Neural cell (in vitro differentiated cells): ENCODE data around the gene MRPL10.

Source experiments
- EP300 ChIP-seq: fragments of 450-650 bp; conservative IDR thresholded peaks from 2 replicates; pipeline ENCODE4 v1.6.1; 2014; ENCODE audit warnings: antibody characterized with exemption, mild to moderate bottlenecking, moderate library complexity; ENCODE audit not compliant: poor library complexity, severe bottlenecking
- EZH2 ChIP-seq: fragments of 200-600, 300-800 bp; shearing (Covaris generic), sonication (generic); IDR thresholded peaks from 2 replicates; pipeline ENCODE4 v1.6.1; 2014; ENCODE audit warnings: antibody characterized with exemption, low read length, borderline replicate concordance, mild to moderate bottlenecking; ENCODE audit not compliant: insufficient read depth, poor library complexity, severe bottlenecking
- MXI1 ChIP-seq: fragments of 450-650 bp; conservative IDR thresholded peaks from 2 replicates; pipeline ENCODE4 v1.6.1; 2014; ENCODE audit warnings: antibody characterized with exemption, mild to moderate bottlenecking; ENCODE audit not compliant: poor library complexity, severe bottlenecking
- POLR2AphosphoS5 ChIP-seq: IDR thresholded peaks from 2 replicates; pipeline ENCODE4 v1.6.1; 2012
- SMC3 ChIP-seq: fragments of 450-650 bp; conservative IDR thresholded peaks from 2 replicates; pipeline ENCODE4 v1.6.1; 2014; ENCODE audit warnings: antibody characterized with exemption, mild to moderate bottlenecking, moderate library complexity; ENCODE audit not compliant: poor library complexity
- TAF1 ChIP-seq: IDR thresholded peaks from 2 replicates; pipeline ENCODE4 v1.6.1; 2012; ENCODE audit warnings: low read depth
- TF ChIP-seq, protein P1 (sequence below): fragments of 450-650 bp; IDR thresholded peaks from 2 replicates; pipeline ENCODE4 v1.5.1; 2014; ENCODE audit warnings: antibody characterized with exemption, mild to moderate bottlenecking, moderate library complexity; ENCODE audit not compliant: poor library complexity, severe bottlenecking
- TF ChIP-seq, protein P2 (sequence below): IDR thresholded peaks from 2 replicates; pipeline ENCODE4 v1.6.1; 2012; ENCODE audit warnings: borderline replicate concordance

DNA sequence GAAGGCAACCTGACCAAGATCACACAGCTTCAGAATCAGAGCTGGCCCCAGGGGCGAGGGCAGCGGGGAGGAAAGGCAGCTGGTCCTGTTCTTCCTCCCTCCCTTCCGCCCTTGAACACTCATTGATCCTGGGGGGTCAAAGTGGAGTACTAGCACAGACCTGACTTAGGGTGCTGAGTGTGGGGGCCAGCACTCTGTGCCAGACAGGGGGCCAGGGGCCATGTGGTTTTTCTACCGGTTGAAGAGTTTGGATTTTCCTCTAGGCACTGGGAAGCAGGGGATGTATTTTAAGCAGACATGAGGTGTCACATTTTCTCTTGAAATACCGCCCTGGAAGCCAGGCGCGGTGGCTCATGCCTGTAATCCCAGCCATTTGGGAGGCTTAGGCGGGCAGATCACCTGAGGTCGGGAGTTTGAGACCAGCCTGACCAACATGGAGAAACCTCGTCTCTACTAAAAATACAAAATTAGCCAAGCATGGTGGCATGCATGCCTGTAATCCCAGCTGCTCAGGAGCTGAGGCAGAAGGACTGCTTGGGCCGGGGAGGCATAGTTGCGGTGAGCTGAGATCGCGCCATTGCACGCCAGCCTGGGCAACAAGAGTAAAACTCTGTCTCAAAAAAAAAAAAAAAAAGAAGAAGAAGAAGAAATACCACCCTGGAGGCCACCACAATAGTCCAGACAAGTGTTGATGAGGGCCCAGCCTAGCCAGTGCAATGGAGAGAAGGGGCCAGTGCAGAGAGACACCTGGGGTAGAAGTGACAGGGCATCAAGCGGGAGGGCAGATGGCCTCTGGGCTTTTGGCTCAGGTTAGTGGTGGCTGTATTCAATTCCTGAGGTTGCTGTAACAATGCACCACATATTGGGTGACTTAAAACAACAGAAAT is 25.1 kb downstream of the MRPL10 start:
- TF ChIP-seq, protein P1, sequence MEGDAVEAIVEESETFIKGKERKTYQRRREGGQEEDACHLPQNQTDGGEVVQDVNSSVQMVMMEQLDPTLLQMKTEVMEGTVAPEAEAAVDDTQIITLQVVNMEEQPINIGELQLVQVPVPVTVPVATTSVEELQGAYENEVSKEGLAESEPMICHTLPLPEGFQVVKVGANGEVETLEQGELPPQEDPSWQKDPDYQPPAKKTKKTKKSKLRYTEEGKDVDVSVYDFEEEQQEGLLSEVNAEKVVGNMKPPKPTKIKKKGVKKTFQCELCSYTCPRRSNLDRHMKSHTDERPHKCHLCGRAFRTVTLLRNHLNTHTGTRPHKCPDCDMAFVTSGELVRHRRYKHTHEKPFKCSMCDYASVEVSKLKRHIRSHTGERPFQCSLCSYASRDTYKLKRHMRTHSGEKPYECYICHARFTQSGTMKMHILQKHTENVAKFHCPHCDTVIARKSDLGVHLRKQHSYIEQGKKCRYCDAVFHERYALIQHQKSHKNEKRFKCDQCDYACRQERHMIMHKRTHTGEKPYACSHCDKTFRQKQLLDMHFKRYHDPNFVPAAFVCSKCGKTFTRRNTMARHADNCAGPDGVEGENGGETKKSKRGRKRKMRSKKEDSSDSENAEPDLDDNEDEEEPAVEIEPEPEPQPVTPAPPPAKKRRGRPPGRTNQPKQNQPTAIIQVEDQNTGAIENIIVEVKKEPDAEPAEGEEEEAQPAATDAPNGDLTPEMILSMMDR = no peak
- TF ChIP-seq SMC3 (no peak), MXI1 (no peak), EP300 (no peak), EZH2 (no peak), TAF1 (no peak), POLR2AphosphoS5 (no peak)
- TF ChIP-seq, protein P2, sequence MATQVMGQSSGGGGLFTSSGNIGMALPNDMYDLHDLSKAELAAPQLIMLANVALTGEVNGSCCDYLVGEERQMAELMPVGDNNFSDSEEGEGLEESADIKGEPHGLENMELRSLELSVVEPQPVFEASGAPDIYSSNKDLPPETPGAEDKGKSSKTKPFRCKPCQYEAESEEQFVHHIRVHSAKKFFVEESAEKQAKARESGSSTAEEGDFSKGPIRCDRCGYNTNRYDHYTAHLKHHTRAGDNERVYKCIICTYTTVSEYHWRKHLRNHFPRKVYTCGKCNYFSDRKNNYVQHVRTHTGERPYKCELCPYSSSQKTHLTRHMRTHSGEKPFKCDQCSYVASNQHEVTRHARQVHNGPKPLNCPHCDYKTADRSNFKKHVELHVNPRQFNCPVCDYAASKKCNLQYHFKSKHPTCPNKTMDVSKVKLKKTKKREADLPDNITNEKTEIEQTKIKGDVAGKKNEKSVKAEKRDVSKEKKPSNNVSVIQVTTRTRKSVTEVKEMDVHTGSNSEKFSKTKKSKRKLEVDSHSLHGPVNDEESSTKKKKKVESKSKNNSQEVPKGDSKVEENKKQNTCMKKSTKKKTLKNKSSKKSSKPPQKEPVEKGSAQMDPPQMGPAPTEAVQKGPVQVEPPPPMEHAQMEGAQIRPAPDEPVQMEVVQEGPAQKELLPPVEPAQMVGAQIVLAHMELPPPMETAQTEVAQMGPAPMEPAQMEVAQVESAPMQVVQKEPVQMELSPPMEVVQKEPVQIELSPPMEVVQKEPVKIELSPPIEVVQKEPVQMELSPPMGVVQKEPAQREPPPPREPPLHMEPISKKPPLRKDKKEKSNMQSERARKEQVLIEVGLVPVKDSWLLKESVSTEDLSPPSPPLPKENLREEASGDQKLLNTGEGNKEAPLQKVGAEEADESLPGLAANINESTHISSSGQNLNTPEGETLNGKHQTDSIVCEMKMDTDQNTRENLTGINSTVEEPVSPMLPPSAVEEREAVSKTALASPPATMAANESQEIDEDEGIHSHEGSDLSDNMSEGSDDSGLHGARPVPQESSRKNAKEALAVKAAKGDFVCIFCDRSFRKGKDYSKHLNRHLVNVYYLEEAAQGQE = no peak
